ENCODE data around the gene ZNF518A.

The ZNF518A gene

DNA sequence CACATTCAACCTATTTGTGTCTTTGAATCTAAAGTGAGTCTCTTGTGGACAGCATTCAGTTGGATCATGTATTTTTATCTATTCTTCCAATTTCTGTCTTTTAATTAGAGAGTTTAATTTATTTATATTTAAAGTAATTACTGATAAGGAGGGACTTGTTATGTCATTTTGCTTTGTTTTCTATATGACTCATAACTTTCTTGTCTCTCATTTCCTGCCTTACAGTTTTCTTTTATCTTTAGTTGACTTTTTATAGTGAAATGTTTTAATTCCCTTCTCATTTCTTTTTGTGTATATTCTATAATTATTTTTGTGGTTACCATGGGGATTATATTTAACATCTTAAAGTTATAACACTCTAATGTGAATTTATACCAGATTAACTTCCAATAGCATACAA is 7.3 kb upstream of the ZNF518A start:
- H3K4me1 ChIP-seq (ENCODE audit: control insufficient read depth, insufficient read depth, low read length) = no peaks in the 10 kb centered on the region
- no peak overlapping the region for H3K27ac ChIP-seq (ENCODE audit: extremely low read depth, low read depth, low read length)
- POLR2A ChIA-PET = no interaction called here
- TF ChIP-seq PRDM1 (tag by site-specific recombination; IDR thresholded peaks at IDR 0.05) (peak; percentile 28; the same call in 1 of the 2 replicates), ZNF354C (tag by site-specific recombination; IDR thresholded peaks at IDR 0.05; ENCODE audit: borderline replicate concordance, low read depth) (no peak), ZNF175 (tag by site-specific recombination; IDR thresholded peaks at IDR 0.05) (no peak), TRIM28 (IDR thresholded peaks at IDR 0.05; ENCODE audit: borderline replicate concordance, low read length) (no peak), ZNF629 (tag by site-specific recombination; IDR thresholded peaks at IDR 0.05) (0 out of 2 replicates have a peak, but pooled peaks have one; percentile 31), ZNF114 (tag by site-specific recombination; IDR thresholded peaks at IDR 0.05) (no peak), SALL2 (tag by site-specific recombination; IDR thresholded peaks at IDR 0.05; ENCODE audit: borderline replicate concordance) (no peak)
- H3K4me3 ChIP-seq (ENCODE audit: low read depth, low read length) = no peak overlapping the region
- CTCF ChIA-PET = interaction anchor here (0.7 kb wide), 1 partner anchor 568 kb away, joined by 5 read pairs; no protein-coding TSS in a partner anchor
- no peaks in the 10 kb centered on the region for H3K9me3 ChIP-seq (ENCODE audit: control insufficient read depth, insufficient read depth, low read depth, low read length)
- no peaks in the 10 kb centered on the region for H3K36me3 ChIP-seq (ENCODE audit: control insufficient read depth in 2 of 2, insufficient read depth in 1 of 2, low read length in 2 of 2)

DNA sequence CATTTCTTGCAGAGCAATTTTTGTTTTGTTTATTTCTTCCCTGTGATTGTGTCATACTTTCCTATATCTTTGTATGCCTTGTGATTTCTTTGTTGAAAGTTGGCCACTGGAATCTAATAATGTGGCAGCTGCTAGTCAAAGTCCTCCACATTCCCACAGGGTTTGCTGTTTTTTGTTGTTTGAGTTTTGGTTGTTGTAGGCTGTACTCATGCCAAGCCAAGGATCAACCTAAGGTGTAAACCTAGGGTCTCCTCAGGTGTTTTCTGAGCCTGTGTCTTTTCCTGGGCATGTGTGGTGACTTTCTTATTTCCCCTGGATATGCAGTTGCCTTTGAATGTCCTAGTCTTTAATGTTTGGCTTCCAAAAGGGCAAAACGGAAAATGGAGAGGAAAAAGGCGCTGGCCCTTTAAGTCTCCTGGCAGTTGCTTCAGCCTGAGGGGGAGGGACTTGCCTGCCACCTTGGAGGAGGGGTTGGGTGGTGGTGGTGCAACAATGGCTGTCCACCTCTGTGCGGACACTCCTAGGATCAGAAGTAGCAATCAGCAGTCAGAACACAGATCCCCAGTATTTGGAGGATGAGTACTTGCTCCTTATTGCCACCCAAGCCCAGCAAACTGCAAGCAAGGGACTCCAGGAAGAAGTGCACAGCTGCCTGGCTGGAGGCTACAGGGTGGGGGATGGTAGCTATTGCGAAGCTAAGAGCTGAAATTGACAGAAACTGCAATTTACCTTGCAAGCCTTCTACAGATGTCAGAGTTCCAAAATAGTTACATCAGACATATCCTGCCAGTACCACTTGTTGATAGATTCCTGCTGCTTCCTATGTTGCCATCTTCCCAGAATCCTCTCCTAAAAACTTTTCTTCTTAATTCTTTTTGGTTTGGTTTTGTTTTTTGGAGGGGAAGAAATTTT is 5.6 kb upstream of the ZNF518A start:
- H3K36me3 ChIP-seq (ENCODE audit: control insufficient read depth in 2 of 2, insufficient read depth in 1 of 2, low read length in 2 of 2) = no peaks in the 10 kb centered on the region
- H3K9me3 ChIP-seq (ENCODE audit: control insufficient read depth, insufficient read depth, low read depth, low read length) = no peaks in the 10 kb centered on the region
- ChIA-PET POLR2A (interaction anchor here (0.6 to 1.2 kb wide), 2 partner anchors 35 to 105 kb away, joined by 3 read pairs; no protein-coding TSS in a partner anchor), CTCF (no interaction called here)
- peak overlapping the region; percentile 20 for H3K4me3 ChIP-seq (ENCODE audit: low read depth, low read length)
- no peak overlapping the region for H3K27ac ChIP-seq (ENCODE audit: extremely low read depth, low read depth, low read length)
- no peaks in the 10 kb centered on the region for H3K4me1 ChIP-seq (ENCODE audit: control insufficient read depth, insufficient read depth, low read length)
- no peak for TF ChIP-seq KLF1 (tag by site-specific recombination; IDR thresholded peaks at IDR 0.05)
- peak; percentile 89 for TF ChIP-seq ZNF24 (tag by site-specific recombination; IDR thresholded peaks at IDR 0.05)
- no peak for TF ChIP-seq MYNN (tag by site-specific recombination; IDR thresholded peaks at IDR 0.05; ENCODE audit: borderline replicate concordance)
- peak; percentile 86 for TF ChIP-seq ZBTB20 (tag by site-specific recombination; IDR thresholded peaks at IDR 0.05)
- TF ChIP-seq, protein P1, sequence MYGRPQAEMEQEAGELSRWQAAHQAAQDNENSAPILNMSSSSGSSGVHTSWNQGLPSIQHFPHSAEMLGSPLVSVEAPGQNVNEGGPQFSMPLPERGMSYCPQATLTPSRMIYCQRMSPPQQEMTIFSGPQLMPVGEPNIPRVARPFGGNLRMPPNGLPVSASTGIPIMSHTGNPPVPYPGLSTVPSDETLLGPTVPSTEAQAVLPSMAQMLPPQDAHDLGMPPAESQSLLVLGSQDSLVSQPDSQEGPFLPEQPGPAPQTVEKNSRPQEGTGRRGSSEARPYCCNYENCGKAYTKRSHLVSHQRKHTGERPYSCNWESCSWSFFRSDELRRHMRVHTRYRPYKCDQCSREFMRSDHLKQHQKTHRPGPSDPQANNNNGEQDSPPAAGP (tag by site-specific recombination; IDR thresholded peaks at IDR 0.05) = no peak
- no peak for TF ChIP-seq ZNF175 (tag by site-specific recombination; IDR thresholded peaks at IDR 0.05)
- no peak for TF ChIP-seq ZNF37A (tag by site-specific recombination; IDR thresholded peaks at IDR 0.05)
- TF ChIP-seq ZNF626 (tag by site-specific recombination; IDR thresholded peaks at IDR 0.05) = no peak
- TF ChIP-seq ZXDB (tag by site-specific recombination; IDR thresholded peaks at IDR 0.05) = peak; percentile 68
- TF ChIP-seq, protein P2, sequence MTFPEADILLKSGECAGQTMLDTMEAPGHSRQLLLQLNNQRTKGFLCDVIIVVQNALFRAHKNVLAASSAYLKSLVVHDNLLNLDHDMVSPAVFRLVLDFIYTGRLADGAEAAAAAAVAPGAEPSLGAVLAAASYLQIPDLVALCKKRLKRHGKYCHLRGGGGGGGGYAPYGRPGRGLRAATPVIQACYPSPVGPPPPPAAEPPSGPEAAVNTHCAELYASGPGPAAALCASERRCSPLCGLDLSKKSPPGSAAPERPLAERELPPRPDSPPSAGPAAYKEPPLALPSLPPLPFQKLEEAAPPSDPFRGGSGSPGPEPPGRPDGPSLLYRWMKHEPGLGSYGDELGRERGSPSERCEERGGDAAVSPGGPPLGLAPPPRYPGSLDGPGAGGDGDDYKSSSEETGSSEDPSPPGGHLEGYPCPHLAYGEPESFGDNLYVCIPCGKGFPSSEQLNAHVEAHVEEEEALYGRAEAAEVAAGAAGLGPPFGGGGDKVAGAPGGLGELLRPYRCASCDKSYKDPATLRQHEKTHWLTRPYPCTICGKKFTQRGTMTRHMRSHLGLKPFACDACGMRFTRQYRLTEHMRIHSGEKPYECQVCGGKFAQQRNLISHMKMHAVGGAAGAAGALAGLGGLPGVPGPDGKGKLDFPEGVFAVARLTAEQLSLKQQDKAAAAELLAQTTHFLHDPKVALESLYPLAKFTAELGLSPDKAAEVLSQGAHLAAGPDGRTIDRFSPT (tag by site-specific recombination; IDR thresholded peaks at IDR 0.05) = peak; percentile 76; the same call in 1 of the 2 replicates
- TF ChIP-seq, protein P3, sequence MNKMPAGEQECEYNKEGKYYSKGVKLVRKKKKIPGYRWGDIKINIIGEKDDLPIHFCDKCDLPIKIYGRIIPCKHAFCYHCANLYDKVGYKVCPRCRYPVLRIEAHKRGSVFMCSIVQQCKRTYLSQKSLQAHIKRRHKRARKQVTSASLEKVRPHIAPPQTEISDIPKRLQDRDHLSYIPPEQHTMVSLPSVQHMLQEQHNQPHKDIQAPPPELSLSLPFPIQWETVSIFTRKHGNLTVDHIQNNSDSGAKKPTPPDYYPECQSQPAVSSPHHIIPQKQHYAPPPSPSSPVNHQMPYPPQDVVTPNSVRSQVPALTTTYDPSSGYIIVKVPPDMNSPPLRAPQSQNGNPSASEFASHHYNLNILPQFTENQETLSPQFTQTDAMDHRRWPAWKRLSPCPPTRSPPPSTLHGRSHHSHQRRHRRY (tag by site-specific recombination; IDR thresholded peaks at IDR 0.05) = no peak
- TF ChIP-seq SP7 (tag by site-specific recombination; IDR thresholded peaks at IDR 0.05) = peak; percentile 75
- TF ChIP-seq, protein P4, sequence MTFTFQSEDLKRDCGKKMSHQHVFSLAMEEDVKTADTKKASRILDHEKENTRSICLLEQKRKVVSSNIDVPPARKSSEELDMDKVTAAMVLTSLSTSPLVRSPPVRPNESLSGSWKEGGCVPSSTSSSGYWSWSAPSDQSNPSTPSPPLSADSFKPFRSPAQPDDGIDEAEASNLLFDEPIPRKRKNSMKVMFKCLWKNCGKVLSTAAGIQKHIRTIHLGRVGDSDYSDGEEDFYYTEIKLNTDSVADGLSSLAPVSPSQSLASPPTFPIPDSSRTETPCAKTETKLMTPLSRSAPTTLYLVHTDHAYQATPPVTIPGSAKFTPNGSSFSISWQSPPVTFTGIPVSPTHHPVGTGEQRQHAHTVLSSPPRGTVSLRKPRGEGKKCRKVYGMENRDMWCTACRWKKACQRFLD (tag by site-specific recombination; IDR thresholded peaks at IDR 0.05) = no peak
- TF ChIP-seq ZNF266 (tag by site-specific recombination; IDR thresholded peaks at IDR 0.05; ENCODE audit: low read depth) = no peak
- TF ChIP-seq ZNF558 (tag by site-specific recombination; IDR thresholded peaks at IDR 0.05) = peak; percentile 43; the same call in 1 of the 2 replicates
- peak; percentile 69 for TF ChIP-seq ZNF76 (tag by site-specific recombination; IDR thresholded peaks at IDR 0.05; ENCODE audit: borderline replicate concordance, low read depth)
- no peak for TF ChIP-seq ZFP69B (tag by site-specific recombination; IDR thresholded peaks at IDR 0.05)
- no peak for TF ChIP-seq ZNF350 (tag by site-specific recombination; IDR thresholded peaks at IDR 0.05)
- TF ChIP-seq ZNF501 (tag by site-specific recombination; IDR thresholded peaks at IDR 0.05) = no peak
- TF ChIP-seq, protein P5, sequence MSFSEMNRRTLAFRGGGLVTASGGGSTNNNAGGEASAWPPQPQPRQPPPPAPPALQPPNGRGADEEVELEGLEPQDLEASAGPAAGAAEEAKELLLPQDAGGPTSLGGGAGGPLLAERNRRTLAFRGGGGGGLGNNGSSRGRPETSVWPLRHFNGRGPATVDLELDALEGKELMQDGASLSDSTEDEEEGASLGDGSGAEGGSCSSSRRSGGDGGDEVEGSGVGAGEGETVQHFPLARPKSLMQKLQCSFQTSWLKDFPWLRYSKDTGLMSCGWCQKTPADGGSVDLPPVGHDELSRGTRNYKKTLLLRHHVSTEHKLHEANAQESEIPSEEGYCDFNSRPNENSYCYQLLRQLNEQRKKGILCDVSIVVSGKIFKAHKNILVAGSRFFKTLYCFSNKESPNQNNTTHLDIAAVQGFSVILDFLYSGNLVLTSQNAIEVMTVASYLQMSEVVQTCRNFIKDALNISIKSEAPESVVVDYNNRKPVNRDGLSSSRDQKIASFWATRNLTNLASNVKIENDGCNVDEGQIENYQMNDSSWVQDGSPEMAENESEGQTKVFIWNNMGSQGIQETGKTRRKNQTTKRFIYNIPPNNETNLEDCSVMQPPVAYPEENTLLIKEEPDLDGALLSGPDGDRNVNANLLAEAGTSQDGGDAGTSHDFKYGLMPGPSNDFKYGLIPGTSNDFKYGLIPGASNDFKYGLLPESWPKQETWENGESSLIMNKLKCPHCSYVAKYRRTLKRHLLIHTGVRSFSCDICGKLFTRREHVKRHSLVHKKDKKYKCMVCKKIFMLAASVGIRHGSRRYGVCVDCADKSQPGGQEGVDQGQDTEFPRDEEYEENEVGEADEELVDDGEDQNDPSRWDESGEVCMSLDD (tag by site-specific recombination; IDR thresholded peaks at IDR 0.05) = no peak

Data from HEK293 (cell line).